Ishikawa (cell line): ENCODE measurements around the gene FAM43A.

Source experiments
- EP300 ChIP-seq: IDR thresholded peaks from 2 replicates; pipeline ENCODE4 v1.6.1; 2012; ENCODE audit warnings: borderline replicate concordance
- MAX ChIP-seq: IDR thresholded peaks from 2 replicates; pipeline ENCODE4 v1.6.1; 2012
- REST ChIP-seq: IDR thresholded peaks from 2 replicates; pipeline ENCODE4 v1.6.1; 2012; ENCODE audit warnings: low read depth, mild to moderate bottlenecking
- TCF12 ChIP-seq: IDR thresholded peaks from 2 replicates; pipeline ENCODE4 v1.6.1; 2012; ENCODE audit warnings: low read depth
- YY1 ChIP-seq: IDR thresholded peaks from 2 replicates; pipeline ENCODE4 v1.6.1; 2012; ENCODE audit warnings: low read depth

- TF ChIP-seq TCF12 (no peak), MAX (no peak), YY1 (no peak), EP300 (no peak), REST (no peak)
These were observed 46.9 kb downstream of the FAM43A start for GRCh38 chr3:194732617-194733016.
